Endometrium (tissue), 2 donors: ENCODE measurements around the gene CHST14.
"Not testable (repeated sequence)": the region's sequence is repeated elsewhere in the genome, so short reads cannot be mapped to it uniquely, and the experiment has no call there.

ENCODE experiments used
- FAIRE-seq: peaks from 2 replicates; lab custom pipeline; 2012; peaks lifted over from hg19 to GRCh38; lab: Jason Lieb, UNC
- donor health status: control.
- donor health status: control.

Gene CHST14

DNA sequence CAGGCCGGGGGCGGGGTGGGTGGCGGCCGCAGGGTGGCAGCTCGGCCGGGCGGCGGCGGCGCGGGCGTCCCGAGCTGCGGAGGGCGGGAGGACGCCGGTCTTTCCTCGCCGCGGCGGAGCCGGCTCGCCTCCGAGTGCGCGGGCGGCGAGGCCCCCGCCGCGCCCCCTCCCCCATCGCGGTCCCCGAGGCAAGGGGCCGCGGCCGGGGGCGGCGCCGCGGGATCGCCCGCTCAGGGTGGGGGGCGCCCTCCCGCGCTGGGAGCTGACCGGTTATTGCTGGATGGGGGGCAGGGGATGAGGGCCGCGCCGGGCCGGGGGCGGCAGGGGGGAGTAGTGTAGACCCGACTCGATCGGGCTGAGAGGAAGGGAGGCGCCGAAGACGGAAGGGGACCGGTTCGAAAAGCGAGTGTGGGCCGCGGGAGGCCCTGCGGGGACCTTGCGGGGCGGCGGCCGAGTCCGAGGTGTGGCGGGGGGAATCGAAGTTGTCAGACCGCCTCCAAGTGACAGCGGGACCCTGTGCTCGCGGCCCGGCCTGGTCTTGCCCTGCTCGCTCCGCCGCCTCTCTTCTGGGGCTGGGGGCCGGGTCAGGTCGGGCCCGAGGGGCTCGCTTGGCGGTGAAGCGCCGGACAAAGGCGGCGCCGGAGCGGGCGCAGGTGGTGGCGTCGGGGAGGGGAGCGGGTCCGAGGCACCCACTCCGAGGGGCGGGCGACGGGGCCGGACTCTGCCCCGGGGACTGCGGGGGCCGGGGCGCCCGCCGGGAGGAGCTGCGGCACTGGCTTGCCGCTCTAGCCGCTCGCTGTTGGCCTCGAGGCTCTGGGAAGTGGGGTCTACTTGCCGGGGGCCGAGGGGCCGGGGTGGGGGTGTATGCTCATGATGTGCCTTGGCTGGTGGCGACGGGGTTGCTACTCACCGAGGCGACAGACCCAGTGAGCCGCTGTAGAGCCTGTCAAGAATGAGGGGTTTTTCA, 28.9 kb upstream of the CHST14 start:
- no peak for FAIRE-seq

GRCh38 chr15:40443255-40443654, 27.5 kb upstream of the CHST14 start:
- FAIRE-seq: no peak

GRCh38 chr15:40443846-40444245, 26.9 kb upstream of the CHST14 start:
- FAIRE-seq: no peak

DNA sequence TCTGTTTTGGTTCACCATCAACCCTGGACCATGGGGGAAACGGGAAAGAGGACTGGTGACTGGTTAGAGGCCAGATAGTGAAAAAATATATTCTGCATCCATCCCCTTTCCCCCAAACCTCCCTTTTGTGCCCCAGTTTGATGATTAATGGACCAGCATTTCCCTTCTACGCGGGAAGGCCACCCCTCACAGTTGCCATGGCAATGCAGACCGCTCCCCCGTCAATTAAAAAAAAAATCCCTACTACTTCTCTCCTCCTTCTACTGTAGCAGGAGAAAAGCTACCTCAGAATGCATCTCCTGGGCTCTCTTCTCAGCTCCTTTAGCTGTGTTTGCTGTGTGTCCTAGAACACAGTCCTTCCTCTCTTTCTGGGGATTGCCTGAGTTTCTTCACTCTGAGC, 26.0 kb upstream of the CHST14 start:
- FAIRE-seq: no peak

GRCh38 chr15:40445421-40445922, 25.3 kb upstream of the CHST14 start:
- FAIRE-seq: peak; percentile 90

- FAIRE-seq: no peak
Measured at GRCh38 chr15:40446144-40446543, 24.6 kb upstream of the CHST14 start.

- FAIRE-seq: no peak
Measured at GRCh38 chr15:40448354-40448753, 22.4 kb upstream of the CHST14 start.

DNA sequence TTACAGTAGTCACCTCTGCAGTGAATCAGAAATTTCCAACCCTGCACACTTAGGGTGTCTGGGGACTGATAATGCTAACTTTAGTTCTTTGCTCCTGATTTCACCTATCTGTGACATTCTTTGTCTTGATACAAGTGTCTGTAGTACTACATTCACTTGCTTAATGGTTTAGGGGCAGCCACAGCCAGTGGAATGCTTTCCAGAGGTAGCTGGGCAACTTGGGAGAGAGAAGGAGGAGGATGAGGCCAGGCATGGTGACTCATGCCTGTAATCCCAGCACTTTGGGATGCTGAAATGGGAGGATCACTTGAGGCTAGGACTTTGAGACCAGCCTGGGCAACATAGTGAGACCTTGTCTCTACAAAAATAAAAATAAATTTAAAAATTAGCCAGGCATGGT, 21.5 kb upstream of the CHST14 start:
- no peak for FAIRE-seq

DNA sequence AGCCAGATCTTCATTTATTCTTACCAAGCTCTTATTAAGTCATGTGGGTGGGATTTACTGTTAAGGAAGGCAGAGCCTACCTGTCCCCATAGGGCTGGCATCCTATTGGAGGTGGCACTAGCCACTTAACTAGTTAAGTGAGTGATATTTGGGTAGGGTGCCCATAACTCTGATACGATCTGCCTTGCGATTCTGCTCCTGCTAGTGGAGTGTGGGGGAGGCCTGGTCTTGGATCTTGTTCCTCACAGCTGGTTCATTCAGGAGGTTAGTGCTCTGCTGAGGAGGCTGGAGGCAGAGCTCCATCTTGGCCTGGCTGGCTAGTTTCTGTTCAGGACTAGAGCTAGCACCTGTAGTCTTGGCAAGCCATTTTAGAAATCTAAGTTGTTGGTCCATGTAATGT, 20.7 kb upstream of the CHST14 start:
- FAIRE-seq: no peak

DNA sequence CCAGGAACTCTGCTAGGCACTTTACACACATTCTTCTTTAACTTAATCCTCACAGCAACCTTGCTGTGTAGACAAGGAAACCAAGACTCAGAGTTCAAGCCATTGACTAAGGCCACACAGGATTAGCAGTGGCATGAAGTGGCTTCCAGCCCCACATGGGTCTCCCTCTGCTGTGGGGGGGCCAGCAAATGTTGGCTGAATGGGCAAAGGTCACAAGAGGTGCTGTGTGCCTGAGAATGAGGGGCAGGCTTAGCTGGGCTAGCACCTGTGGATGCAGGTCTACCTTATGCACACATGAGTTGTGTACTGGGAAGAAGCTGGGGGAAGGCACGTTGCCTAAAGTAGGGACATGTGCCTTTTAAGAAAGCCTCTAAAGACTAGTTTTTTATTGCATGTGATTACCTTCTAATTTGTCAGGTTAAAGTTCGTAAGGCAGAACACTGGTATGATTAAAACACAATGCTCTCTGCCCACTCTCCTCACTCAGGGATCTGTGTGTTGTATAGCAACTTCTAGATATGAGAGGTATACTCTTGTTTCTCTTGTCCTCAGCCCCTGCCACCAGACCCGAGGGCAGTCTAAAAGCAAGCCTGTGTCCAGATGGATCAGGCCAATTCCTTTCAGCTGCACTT, 19.1 kb upstream of the CHST14 start:
- no peak for FAIRE-seq

DNA sequence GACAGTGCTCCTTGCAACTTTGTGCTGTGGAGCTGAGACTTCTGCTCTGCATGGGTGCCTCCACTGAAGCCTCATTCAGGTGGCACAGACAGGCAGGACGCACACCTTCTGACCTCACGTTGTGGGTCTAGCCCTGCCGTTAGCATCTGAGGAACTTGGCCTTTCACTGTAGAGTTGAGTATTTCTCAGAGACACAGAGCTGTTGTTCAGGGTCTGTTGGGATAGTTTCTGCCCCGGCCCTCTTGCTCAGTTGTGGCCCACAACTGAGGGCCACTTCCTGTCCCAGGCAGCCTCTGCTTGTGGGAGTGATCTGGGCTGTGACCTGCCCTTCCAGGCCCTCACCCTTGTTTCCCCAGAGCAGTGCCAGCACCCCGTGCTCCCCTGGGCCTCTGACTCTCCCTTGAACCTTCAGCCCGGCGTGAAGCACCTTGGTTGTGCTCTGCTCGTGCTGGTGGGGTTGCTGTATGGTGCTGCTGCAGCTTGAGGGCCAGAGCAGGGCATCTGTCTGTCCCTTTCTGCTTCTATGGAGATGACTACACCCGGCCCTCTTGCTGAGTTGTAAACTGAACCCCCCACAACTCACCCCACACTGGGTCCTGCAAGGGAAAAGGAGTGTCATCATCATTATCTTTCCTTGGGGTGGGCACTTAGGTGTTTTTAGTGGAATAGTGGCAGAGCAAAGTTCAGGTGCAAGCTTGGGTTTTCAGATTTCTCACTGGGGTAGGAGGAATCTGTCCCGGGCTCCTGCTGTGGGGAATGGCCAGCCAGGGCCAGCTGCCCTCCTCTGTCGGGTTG, 18.3 kb upstream of the CHST14 start:
- no peak for FAIRE-seq

GRCh38 chr15:40453941-40454340, 16.8 kb upstream of the CHST14 start:
- not testable (repeated sequence) for FAIRE-seq

GRCh38 chr15:40454904-40455391, 15.8 kb upstream of the CHST14 start:
- FAIRE-seq: no peak

- FAIRE-seq: no peak
Measured at GRCh38 chr15:40456299-40456712, 14.5 kb upstream of the CHST14 start.

GRCh38 chr15:40456738-40457137, 14.0 kb upstream of the CHST14 start:
- no peak for FAIRE-seq

GRCh38 chr15:40458495-40459371, 12.1 kb upstream of the CHST14 start:
- no peak for FAIRE-seq

GRCh38 chr15:40459391-40460015, 11.3 kb upstream of the CHST14 start:
- FAIRE-seq: no peak

DNA sequence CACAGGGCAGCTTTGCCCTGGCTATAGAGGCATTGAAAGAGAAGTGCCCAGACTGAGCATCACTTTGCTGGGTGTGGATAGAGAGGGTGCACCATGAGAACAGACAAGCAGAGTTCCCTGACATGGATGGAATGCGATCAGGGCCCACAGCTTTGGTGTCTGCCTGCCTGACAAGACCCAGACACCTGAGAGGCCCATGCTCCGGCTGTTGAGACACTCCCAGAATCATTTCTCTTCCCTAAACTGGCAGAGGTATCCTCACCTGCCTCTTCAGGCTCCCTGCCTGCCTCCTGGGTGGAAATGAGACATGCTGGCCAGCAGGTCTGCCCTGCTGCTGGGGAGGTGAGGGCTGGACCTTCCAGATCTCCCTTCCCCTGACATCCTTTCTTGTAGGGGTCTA, 10.4 kb upstream of the CHST14 start:
- no peak for FAIRE-seq

GRCh38 chr15:40461958-40462357, 8.8 kb upstream of the CHST14 start:
- no peak for FAIRE-seq

DNA sequence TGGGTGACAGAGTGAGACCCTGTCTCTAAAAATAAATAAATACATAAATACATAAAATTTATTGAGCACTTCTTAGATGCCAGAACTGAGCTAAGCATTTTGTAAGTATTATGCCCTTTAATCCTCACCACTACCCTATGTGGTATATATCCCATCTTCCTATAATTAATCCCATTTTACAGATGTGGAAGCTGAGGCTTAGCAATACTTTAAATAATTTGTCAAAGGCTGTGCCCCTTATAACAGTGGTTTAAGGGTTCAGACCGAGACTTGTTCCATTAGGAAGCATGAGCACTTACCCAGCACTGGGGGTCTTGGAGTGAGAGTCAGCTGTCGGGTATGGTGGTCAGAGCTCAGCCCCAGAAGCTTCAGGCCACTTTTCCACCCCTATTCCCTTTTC, 7.5 kb upstream of the CHST14 start:
- FAIRE-seq: no peak
